CD4-positive, alpha-beta memory T cell (primary cell): ENCODE results near the gene SLC22A1. TPM values are rescaled to one million over a fixed set of nuclear protein-coding genes. Genes with fewer than 3 reads are reported as not detected.

Source experiments
- CTCF ChIA-PET: fragments of 350-600 bp; sonication (Branson Sonifier 250); formaldehyde crosslinking; loops from one replicate; lab custom pipeline; 2021; ENCODE audit warnings: inconsistent platforms; ENCODE audit not compliant: partially characterized antibody; lab: Charles Lee
- POLR2A ChIA-PET: fragments of 350-600 bp; sonication (Branson Sonifier 250); formaldehyde crosslinking; loops from one replicate; lab custom pipeline; 2021; ENCODE audit not compliant: partially characterized antibody; lab: Charles Lee
- DNase-seq, 5 donors: peaks; one replicate each; pipeline versions ENCODE4 v3.0.0 to v3.0.0-alpha.2; 2020 to 2022; ENCODE audit warnings: mixed read lengths in 1 of 5
- H3K27ac ChIP-seq: one replicate; pipeline ENCODE4 v1.7.0; 2013; ENCODE audit warnings: low read depth, low read length
- H3K27me3 ChIP-seq: 2 replicates; pipeline ENCODE4 v1.7.0; 2013; ENCODE audit warnings: mild to moderate bottlenecking, low read length, moderate library complexity; ENCODE audit not compliant: insufficient read depth
- H3K36me3 ChIP-seq: 2 replicates; pipeline ENCODE4 v1.7.0; 2013; ENCODE audit warnings: mild to moderate bottlenecking, low read length, moderate library complexity; ENCODE audit not compliant: insufficient read depth
- H3K4me1 ChIP-seq: 2 replicates; pipeline ENCODE4 v1.7.0; 2013; ENCODE audit warnings: mild to moderate bottlenecking, low read length, moderate library complexity; ENCODE audit not compliant: insufficient read depth
- H3K4me3 ChIP-seq, 2 donors: one replicate each; pipeline ENCODE4 v1.7.0; 2013; ENCODE audit warnings: low read length in 2 of 2, mild to moderate bottlenecking in 1 of 2
- H3K9me3 ChIP-seq, 2 donors: one replicate each; pipeline ENCODE4 v1.7.0; 2013; ENCODE audit warnings: low read length in 2 of 2, control low read depth in 1 of 2; ENCODE audit not compliant: control insufficient read depth in 1 of 2
- H3K27ac Mint-ChIP-seq, 7 donors: one replicate each; pipeline ENCODE4 v1.8.0; 2020 to 2021; ENCODE audit warnings: mixed read lengths in 7 of 7, mild to moderate bottlenecking in 6 of 7, inconsistent platforms in 3 of 7, moderate library complexity in 3 of 7
- H3K27me3 Mint-ChIP-seq, 2 donors: one replicate each; pipeline ENCODE4 v1.8.0; 2020 to 2021; ENCODE audit warnings: mixed read lengths in 2 of 2
- H3K36me3 Mint-ChIP-seq, 2 donors: one replicate each; pipeline ENCODE4 v1.8.0; 2020 to 2021; ENCODE audit warnings: mixed read lengths in 2 of 2, inconsistent platforms in 1 of 2, mild to moderate bottlenecking in 1 of 2
- H3K4me1 Mint-ChIP-seq, 4 donors: one replicate each; pipeline ENCODE4 v1.8.0; 2020 to 2021; ENCODE audit warnings: mixed read lengths in 4 of 4, mild to moderate bottlenecking in 1 of 4
- H3K4me3 Mint-ChIP-seq, 8 donors: one replicate each; pipeline ENCODE4 v1.8.0; 2020 to 2021; ENCODE audit warnings: mixed read lengths in 8 of 8, mild to moderate bottlenecking in 7 of 8, moderate library complexity in 6 of 8, inconsistent platforms in 3 of 8
- H3K9me3 Mint-ChIP-seq, 8 donors: one replicate each; pipeline ENCODE4 v1.8.0; 2020 to 2021; ENCODE audit warnings: mixed read lengths in 8 of 8, mild to moderate bottlenecking in 5 of 8, inconsistent platforms in 3 of 8, moderate library complexity in 1 of 8
- intact Hi-C: fragments of 100-400 bp; cut with micrococcal nuclease; formaldehyde crosslinking; loops from one replicate; pipeline ENCODE4 v1.15.1; 2023
- polyA plus RNA-seq, 2 donors: library from polyadenylated mRNA; unstranded; fragments of 300-500 nt; fragmentation: Illumina TruSeq; gene quantifications; one replicate each; pipeline ENCODE4 v1.2.3, GENCODE V29; 2021
- total RNA-seq, 2 experiments: library from RNA; stranded (reverse); gene quantifications; one replicate each; pipeline ENCODE4 v1.2.3, GENCODE V29; 2021

The SLC22A1 gene
- total and polyA plus RNA-seq, 4 experiments from 2014 or later = 0.11 to 1.00 (median 0.93) TPM; not detected in 1

DNA sequence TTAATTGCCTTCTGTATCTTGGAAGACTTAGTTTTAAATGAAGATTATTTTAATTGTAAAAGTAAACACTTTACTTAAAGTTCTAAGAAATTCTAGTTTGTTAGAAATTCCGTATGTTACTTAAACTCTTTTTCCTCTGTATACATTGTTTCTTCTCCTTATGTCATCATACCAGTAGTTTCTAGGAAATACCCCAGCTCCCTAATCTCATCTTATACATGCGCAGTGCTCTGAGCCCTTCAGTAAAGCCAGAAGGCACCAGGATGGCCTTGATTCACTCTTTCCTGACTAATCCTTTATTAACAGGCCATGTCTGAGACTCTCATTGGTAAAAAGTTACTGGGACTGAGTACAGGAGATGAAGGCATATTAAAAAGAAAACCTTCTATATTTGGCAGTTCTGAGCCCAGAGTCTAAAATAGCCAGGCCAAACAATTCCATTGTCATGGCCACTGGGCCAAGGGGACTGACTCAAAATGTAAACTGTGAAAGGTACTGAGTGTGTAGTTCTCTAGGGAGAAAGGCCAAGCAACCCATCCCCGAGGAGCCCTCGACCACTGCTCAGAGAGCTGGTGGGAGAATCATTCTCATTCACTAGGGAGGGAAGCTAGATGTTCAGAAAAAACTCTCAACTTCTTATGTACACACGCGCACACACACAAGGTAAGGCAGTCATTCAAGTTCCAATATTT, 25.0 kb downstream of the SLC22A1 start:
- Histone ChIP-seq H3K9me3 (no peaks in the 10 kb centered on the region), H3K27me3 (no peaks in the 10 kb centered on the region), H3K27ac (no peak overlapping the region), H3K36me3 (no peaks in the 10 kb centered on the region), H3K4me3 (no peak overlapping the region), H3K4me1 (no peaks in the 10 kb centered on the region)
- ChIA-PET POLR2A (no interaction called here), CTCF (no interaction called here)
- H3K4me3 Mint-ChIP-seq = no peak overlapping the region
- peaks cover 0 to 2% of the 10 kb centered on the region in 2 donors for H3K27me3 Mint-ChIP-seq
- peaks cover 0 to 6% (median 1%) of the 10 kb centered on the region in 8 donors for H3K9me3 Mint-ChIP-seq
- intact Hi-C loops = no loop called here
- no peak overlapping the region for H3K27ac Mint-ChIP-seq
- no peak for DNase-seq
- H3K4me1 Mint-ChIP-seq = no peaks in the 10 kb centered on the region
- peaks cover 4 to 5% of the 10 kb centered on the region in 2 donors for H3K36me3 Mint-ChIP-seq

DNA sequence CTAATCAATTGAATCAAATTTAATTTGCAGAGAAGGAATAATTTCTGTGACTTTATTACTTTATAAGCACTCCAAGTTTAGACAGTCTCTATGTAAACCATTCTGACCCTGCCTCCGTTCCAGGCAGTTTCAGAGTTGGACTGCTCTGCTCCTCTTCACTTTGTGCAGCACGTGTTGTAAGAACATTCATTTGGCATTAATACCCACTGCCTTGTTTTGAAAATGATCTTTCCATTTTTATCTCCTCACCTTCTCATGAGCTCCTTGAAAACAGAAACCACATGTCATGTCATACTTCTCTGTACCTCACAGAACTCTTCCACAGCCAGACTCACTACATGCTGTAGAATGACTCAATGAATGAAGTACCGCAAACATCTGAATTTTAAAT, 25.5 kb downstream of the SLC22A1 start:
- ChIA-PET POLR2A (no interaction called here), CTCF (interaction anchor here (1.2 to 1.4 kb wide), 2 partner anchors 372 to 386 kb away, joined by 3 to 4 read pairs; no protein-coding TSS in a partner anchor)
- no peaks in the 10 kb centered on the region for H3K9me3 ChIP-seq
- DNase-seq = no peak
- intact Hi-C loops = no loop called here
- Mint-ChIP-seq H3K4me1 (no peaks in the 10 kb centered on the region), H3K4me3 (no peak overlapping the region), H3K36me3 (peaks cover 3 to 7% of the 10 kb centered on the region in 2 donors), H3K27me3 (peaks cover 0 to 2% of the 10 kb centered on the region in 2 donors), H3K27ac (no peak overlapping the region), H3K9me3 (peaks cover 0 to 12% (median 2%) of the 10 kb centered on the region in 8 donors)
- no peaks in the 10 kb centered on the region for H3K27me3 ChIP-seq
- no peaks in the 10 kb centered on the region for H3K4me1 ChIP-seq
- H3K4me3 ChIP-seq = no peak overlapping the region
- no peak overlapping the region for H3K27ac ChIP-seq
- no peaks in the 10 kb centered on the region for H3K36me3 ChIP-seq

DNA sequence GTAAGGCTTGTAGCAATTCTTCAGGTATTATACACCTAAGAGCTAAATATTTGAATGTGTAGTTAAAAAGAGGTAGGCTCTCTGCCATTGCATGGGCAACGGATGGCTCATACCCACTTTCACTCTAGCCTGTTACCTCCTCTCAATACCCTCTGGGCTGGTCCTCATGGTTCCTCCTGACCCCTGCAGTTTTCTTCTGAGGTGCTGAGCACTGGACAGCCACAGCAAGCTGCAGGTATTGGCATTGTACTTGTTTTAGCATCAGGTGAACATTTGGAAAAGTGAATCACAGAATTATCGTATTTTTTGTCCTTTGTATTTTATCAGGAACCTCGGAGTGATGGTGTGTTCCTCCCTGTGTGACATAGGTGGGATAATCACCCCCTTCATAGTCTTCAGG, 32.9 kb downstream of the SLC22A1 start:
- H3K4me3 ChIP-seq = no peak overlapping the region
- Mint-ChIP-seq H3K27ac (no peak overlapping the region), H3K4me1 (no peaks in the 10 kb centered on the region), H3K9me3 (peaks cover 0 to 24% (median 9%) of the 10 kb centered on the region in 8 donors), H3K4me3 (no peak overlapping the region), H3K36me3 (peaks cover 7 to 20% of the 10 kb centered on the region in 2 donors), H3K27me3 (no peaks in the 10 kb centered on the region)
- H3K4me1 ChIP-seq = no peaks in the 10 kb centered on the region
- no peak overlapping the region for H3K27ac ChIP-seq
- CTCF ChIA-PET = no interaction called here
- no peak for DNase-seq
- intact Hi-C loops = no loop called here
- no peaks in the 10 kb centered on the region for H3K36me3 ChIP-seq
- H3K27me3 ChIP-seq = no peaks in the 10 kb centered on the region
- H3K9me3 ChIP-seq = no peaks in the 10 kb centered on the region
- POLR2A ChIA-PET = no interaction called here

- no peak for DNase-seq
- Histone ChIP-seq H3K27ac (no peak overlapping the region), H3K27me3 (no peaks in the 10 kb centered on the region), H3K4me1 (no peaks in the 10 kb centered on the region), H3K36me3 (no peaks in the 10 kb centered on the region), H3K9me3 (no peaks in the 10 kb centered on the region), H3K4me3 (no peak overlapping the region)
- no peak overlapping the region for H3K4me3 Mint-ChIP-seq
- no peak overlapping the region for H3K27ac Mint-ChIP-seq
- CTCF ChIA-PET = no interaction called here
- peaks cover 3 to 19% of the 10 kb centered on the region in 2 donors for H3K36me3 Mint-ChIP-seq
- intact Hi-C loops = no loop called here
- H3K9me3 Mint-ChIP-seq = peaks cover 0 to 16% (median 8%) of the 10 kb centered on the region in 8 donors
- no peaks in the 10 kb centered on the region for H3K4me1 Mint-ChIP-seq
- no peaks in the 10 kb centered on the region for H3K27me3 Mint-ChIP-seq
- POLR2A ChIA-PET = no interaction called here
Observed at GRCh38 chr6:160156842-160157241, 35.2 kb downstream of the SLC22A1 start.

DNA sequence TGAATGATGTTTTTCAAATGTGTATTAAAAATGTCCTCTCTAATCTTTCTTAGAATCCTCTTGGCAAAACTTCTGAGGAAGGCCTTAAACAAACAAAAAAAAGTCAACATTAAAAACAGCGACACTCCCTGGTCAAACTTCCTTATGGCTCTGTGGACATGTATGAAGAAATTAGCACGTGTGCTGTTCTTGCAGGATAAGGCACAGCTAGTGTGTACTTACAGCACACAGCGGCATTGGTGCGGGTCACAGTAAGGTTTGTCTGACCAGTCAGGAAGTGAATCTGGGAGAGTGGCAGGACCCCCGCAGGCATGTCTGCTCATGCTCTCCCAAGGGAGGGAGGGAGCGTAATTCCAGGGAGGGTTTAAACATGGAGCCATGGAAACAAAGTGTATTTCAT, 38.8 kb downstream of the SLC22A1 start:
- intact Hi-C loops = no loop called here
- Mint-ChIP-seq H3K27me3 (peaks cover 0 to 4% of the 10 kb centered on the region in 2 donors), H3K36me3 (peaks cover 0 to 4% of the 10 kb centered on the region in 2 donors), H3K4me3 (no peak overlapping the region), H3K27ac (no peak overlapping the region), H3K4me1 (no peaks in the 10 kb centered on the region), H3K9me3 (peaks cover 0 to 6% (median 4%) of the 10 kb centered on the region in 8 donors)
- ChIA-PET POLR2A (no interaction called here), CTCF (no interaction called here)
- H3K27ac ChIP-seq = no peak overlapping the region
- no peaks in the 10 kb centered on the region for H3K36me3 ChIP-seq
- no peaks in the 10 kb centered on the region for H3K9me3 ChIP-seq
- H3K4me3 ChIP-seq = no peak overlapping the region
- no peaks in the 10 kb centered on the region for H3K27me3 ChIP-seq
- H3K4me1 ChIP-seq = no peaks in the 10 kb centered on the region
- DNase-seq = no peak

DNA sequence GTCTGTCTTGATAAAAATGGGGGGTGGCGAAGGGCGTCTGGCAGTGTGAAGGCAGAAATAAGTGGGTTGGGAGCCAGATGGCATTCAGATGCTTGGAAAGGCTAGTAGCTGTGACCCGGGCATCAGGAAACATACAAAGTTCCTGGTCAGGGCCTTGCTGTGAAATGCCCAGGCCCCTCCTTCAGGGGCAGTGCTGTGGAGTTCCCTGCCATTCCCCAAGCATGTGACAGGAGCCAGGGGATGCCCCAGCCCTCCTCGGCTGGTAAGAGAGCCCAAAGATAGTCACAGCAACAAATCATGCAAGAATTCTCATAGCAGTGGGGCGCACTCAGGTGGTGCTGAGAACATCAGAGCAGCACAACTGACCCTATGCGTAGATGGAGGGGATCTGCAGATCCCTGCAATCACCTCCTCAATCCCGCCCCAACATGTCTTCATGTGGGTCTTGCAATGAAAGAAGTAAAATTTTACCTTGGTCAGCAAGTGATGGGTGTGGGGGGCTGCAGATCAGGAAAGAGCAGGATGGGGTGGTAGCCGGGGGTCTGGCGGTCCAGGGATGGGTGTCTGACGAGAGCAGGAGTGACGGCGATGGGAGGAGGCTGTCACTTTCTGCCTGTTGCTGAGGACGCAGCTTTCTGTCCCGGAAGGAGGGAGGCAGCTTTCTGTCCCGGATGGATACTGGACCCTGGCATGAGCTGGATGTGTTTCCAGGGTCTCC, 39.5 kb downstream of the SLC22A1 start:
- Mint-ChIP-seq H3K9me3 (peaks cover 0 to 8% (median 4%) of the 10 kb centered on the region in 8 donors), H3K4me1 (no peaks in the 10 kb centered on the region), H3K27me3 (peaks cover 0 to 4% of the 10 kb centered on the region in 2 donors), H3K27ac (no peak overlapping the region), H3K4me3 (no peak overlapping the region), H3K36me3 (peaks cover 0 to 4% of the 10 kb centered on the region in 2 donors)
- H3K4me1 ChIP-seq = no peaks in the 10 kb centered on the region
- H3K27ac ChIP-seq = no peak overlapping the region
- H3K4me3 ChIP-seq = no peak overlapping the region
- CTCF ChIA-PET = no interaction called here
- no peaks in the 10 kb centered on the region for H3K9me3 ChIP-seq
- no peaks in the 10 kb centered on the region for H3K36me3 ChIP-seq
- intact Hi-C loops = no loop called here
- POLR2A ChIA-PET = no interaction called here
- DNase-seq = no peak
- no peaks in the 10 kb centered on the region for H3K27me3 ChIP-seq

- no peak overlapping the region for H3K4me3 Mint-ChIP-seq
- CTCF ChIA-PET = no interaction called here
- H3K36me3 Mint-ChIP-seq = peaks cover 0 to 4% of the 10 kb centered on the region in 2 donors
- POLR2A ChIA-PET = no interaction called here
- no peak overlapping the region for H3K27ac Mint-ChIP-seq
- Histone ChIP-seq H3K27ac (no peak overlapping the region), H3K4me1 (no peaks in the 10 kb centered on the region), H3K27me3 (no peaks in the 10 kb centered on the region), H3K9me3 (no peaks in the 10 kb centered on the region), H3K4me3 (no peak overlapping the region), H3K36me3 (no peaks in the 10 kb centered on the region)
- peaks cover 0 to 10% (median 4%) of the 10 kb centered on the region in 8 donors for H3K9me3 Mint-ChIP-seq
- intact Hi-C loops = no loop called here
- no peaks in the 10 kb centered on the region for H3K4me1 Mint-ChIP-seq
- no peak for DNase-seq
- H3K27me3 Mint-ChIP-seq = peaks cover 0 to 4% of the 10 kb centered on the region in 2 donors
Observed at GRCh38 chr6:160161647-160161986, 40.0 kb downstream of the SLC22A1 start.
